ENCODE data around the gene SCML2.

Gene SCML2

DNA sequence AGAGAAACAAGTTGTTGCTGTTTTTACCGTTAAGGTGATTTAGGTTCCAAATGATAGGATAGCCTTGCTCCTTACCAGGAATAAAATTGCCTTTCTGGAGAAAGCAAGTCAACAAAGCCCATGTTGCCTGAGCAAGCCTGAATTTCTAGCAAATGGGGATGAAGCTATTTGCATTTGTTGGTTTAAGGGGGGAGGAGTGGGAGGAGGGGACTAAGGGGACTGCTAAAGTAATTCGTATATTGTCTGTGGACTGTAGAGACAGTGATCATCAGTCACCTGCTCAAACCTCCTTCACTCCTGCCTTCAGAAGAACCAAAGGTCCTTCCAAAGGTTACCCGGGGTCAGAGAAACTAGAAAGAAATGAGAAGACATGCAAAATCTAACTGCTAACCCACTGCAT is 65.8 kb downstream of the SCML2 start:
- Histone ChIP-seq H3K9me2 (replicated peaks; ENCODE audit: control insufficient read depth, low read length) (no peaks in the 10 kb centered on the region), H3K4me3 (ENCODE audit: low read length) (no peak overlapping the region), H3K4me1 (ENCODE audit: control insufficient read depth, low read length) (no peaks in the 10 kb centered on the region), H3K4me2 (ENCODE audit: low read length) (no peak overlapping the region), H3K27me3 (ENCODE audit: control insufficient read depth, low read length) (no peaks in the 10 kb centered on the region), H3K36me3 (ENCODE audit: control insufficient read depth, low read length) (no peaks in the 10 kb centered on the region), H3K9me3 (ENCODE audit: control insufficient read depth, insufficient read depth, low read length) (no peaks in the 10 kb centered on the region), H3K79me2 (ENCODE audit: control insufficient read depth, low read length) (no peaks in the 10 kb centered on the region), H3K27ac (ENCODE audit: low read depth, low read length) (no peak overlapping the region), H3F3A (ENCODE audit: control insufficient read depth, insufficient read depth) (no peaks in the 10 kb centered on the region), H4K20me1 (ENCODE audit: control insufficient read depth, insufficient read depth, low read depth, low read length) (no peaks in the 10 kb centered on the region)
- TF ChIP-seq, protein P1, sequence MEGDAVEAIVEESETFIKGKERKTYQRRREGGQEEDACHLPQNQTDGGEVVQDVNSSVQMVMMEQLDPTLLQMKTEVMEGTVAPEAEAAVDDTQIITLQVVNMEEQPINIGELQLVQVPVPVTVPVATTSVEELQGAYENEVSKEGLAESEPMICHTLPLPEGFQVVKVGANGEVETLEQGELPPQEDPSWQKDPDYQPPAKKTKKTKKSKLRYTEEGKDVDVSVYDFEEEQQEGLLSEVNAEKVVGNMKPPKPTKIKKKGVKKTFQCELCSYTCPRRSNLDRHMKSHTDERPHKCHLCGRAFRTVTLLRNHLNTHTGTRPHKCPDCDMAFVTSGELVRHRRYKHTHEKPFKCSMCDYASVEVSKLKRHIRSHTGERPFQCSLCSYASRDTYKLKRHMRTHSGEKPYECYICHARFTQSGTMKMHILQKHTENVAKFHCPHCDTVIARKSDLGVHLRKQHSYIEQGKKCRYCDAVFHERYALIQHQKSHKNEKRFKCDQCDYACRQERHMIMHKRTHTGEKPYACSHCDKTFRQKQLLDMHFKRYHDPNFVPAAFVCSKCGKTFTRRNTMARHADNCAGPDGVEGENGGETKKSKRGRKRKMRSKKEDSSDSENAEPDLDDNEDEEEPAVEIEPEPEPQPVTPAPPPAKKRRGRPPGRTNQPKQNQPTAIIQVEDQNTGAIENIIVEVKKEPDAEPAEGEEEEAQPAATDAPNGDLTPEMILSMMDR (IDR thresholded peaks at IDR 0.05; ENCODE audit: low read depth, low read length, poor library complexity, severe bottlenecking) = no peak
- TF ChIP-seq EZH2phosphoT487 (IDR thresholded peaks at IDR 0.05; ENCODE audit: borderline replicate concordance, low read length) = no peak

- H3K36me3 ChIP-seq (ENCODE audit: control insufficient read depth, low read length) = no peaks in the 10 kb centered on the region
- no peaks in the 10 kb centered on the region for H3F3A ChIP-seq (ENCODE audit: control insufficient read depth, insufficient read depth)
- H3K27ac ChIP-seq (ENCODE audit: low read depth, low read length) = no peak overlapping the region
- no peak for TF ChIP-seq EZH2phosphoT487 (IDR thresholded peaks at IDR 0.05; ENCODE audit: borderline replicate concordance, low read length)
- no peaks in the 10 kb centered on the region for H4K20me1 ChIP-seq (ENCODE audit: control insufficient read depth, insufficient read depth, low read depth, low read length)
- no peak overlapping the region for H3K4me2 ChIP-seq (ENCODE audit: low read length)
- no peaks in the 10 kb centered on the region for H3K27me3 ChIP-seq (ENCODE audit: control insufficient read depth, low read length)
- H3K4me1 ChIP-seq (ENCODE audit: control insufficient read depth, low read length) = no peaks in the 10 kb centered on the region
- no peaks in the 10 kb centered on the region for H3K9me2 ChIP-seq (replicated peaks; ENCODE audit: control insufficient read depth, low read length)
- H3K79me2 ChIP-seq (ENCODE audit: control insufficient read depth, low read length) = no peaks in the 10 kb centered on the region
- no peak overlapping the region for H3K4me3 ChIP-seq (ENCODE audit: low read length)
- H3K9me3 ChIP-seq (ENCODE audit: control insufficient read depth, insufficient read depth, low read length) = no peaks in the 10 kb centered on the region
These were observed 68.1 kb downstream of the SCML2 start for GRCh38 chrX:18286322-18286831.

GRCh38 chrX:18278449-18278848 is 76.0 kb downstream of the SCML2 start:
- no peaks in the 10 kb centered on the region for H3K9me3 ChIP-seq (ENCODE audit: control insufficient read depth, insufficient read depth, low read length)
- no peaks in the 10 kb centered on the region for H3K4me1 ChIP-seq (ENCODE audit: control insufficient read depth, low read length)
- no peaks in the 10 kb centered on the region for H3K27me3 ChIP-seq (ENCODE audit: control insufficient read depth, low read length)
- no peaks in the 10 kb centered on the region for H3K79me2 ChIP-seq (ENCODE audit: control insufficient read depth, low read length)
- no peaks in the 10 kb centered on the region for H3K36me3 ChIP-seq (ENCODE audit: control insufficient read depth, low read length)
- H4K20me1 ChIP-seq (ENCODE audit: control insufficient read depth, insufficient read depth, low read depth, low read length) = no peaks in the 10 kb centered on the region
- TF ChIP-seq EZH2phosphoT487 (IDR thresholded peaks at IDR 0.05; ENCODE audit: borderline replicate concordance, low read length) = no peak
- TF ChIP-seq, protein P1 (IDR thresholded peaks at IDR 0.05; ENCODE audit: low read depth, low read length, poor library complexity, severe bottlenecking) = no peak
- no peaks in the 10 kb centered on the region for H3K9me2 ChIP-seq (replicated peaks; ENCODE audit: control insufficient read depth, low read length)
- H3K4me3 ChIP-seq (ENCODE audit: low read length) = no peak overlapping the region
- H3F3A ChIP-seq (ENCODE audit: control insufficient read depth, insufficient read depth) = no peaks in the 10 kb centered on the region
- no peak overlapping the region for H3K27ac ChIP-seq (ENCODE audit: low read depth, low read length)
- no peak overlapping the region for H3K4me2 ChIP-seq (ENCODE audit: low read length)

GRCh38 chrX:18272222-18272621 is 82.3 kb downstream of the SCML2 start:
- Histone ChIP-seq H3K27me3 (ENCODE audit: control insufficient read depth, low read length) (no peaks in the 10 kb centered on the region), H3F3A (ENCODE audit: control insufficient read depth, insufficient read depth) (no peaks in the 10 kb centered on the region)

More at GRCh38 chrX:18272222-18272621, 82.3 kb downstream of the SCML2 start:
- Histone ChIP-seq H3K4me3 (ENCODE audit: low read length) (no peak overlapping the region), H3K9me3 (ENCODE audit: control insufficient read depth, insufficient read depth, low read length) (no peaks in the 10 kb centered on the region), H3K79me2 (ENCODE audit: control insufficient read depth, low read length) (no peaks in the 10 kb centered on the region), H3K4me1 (ENCODE audit: control insufficient read depth, low read length) (no peaks in the 10 kb centered on the region), H3K9me2 (replicated peaks; ENCODE audit: control insufficient read depth, low read length) (no peaks in the 10 kb centered on the region), H4K20me1 (ENCODE audit: control insufficient read depth, insufficient read depth, low read depth, low read length) (no peaks in the 10 kb centered on the region), H3K36me3 (ENCODE audit: control insufficient read depth, low read length) (no peaks in the 10 kb centered on the region), H3K27ac (ENCODE audit: low read depth, low read length) (no peak overlapping the region), H3K4me2 (ENCODE audit: low read length) (no peak overlapping the region)
- TF ChIP-seq, protein P1 (IDR thresholded peaks at IDR 0.05; ENCODE audit: low read depth, low read length, poor library complexity, severe bottlenecking) = no peak
- TF ChIP-seq EZH2phosphoT487 (IDR thresholded peaks at IDR 0.05; ENCODE audit: borderline replicate concordance, low read length) = no peak

All from DOHH2 (cell line).